ENCODE measurements around the gene CXCL10.
"Not testable (repeated sequence)": the region's sequence is repeated elsewhere in the genome, so short reads cannot be mapped to it uniquely, and the experiment has no call there.

Gene CXCL10

GRCh38 chr4:76028350-76028765, 5.1 kb upstream of the CXCL10 start:
- DNase-seq (ENCODE audit: low read depth, low spot score) = peak; percentile 17

DNA sequence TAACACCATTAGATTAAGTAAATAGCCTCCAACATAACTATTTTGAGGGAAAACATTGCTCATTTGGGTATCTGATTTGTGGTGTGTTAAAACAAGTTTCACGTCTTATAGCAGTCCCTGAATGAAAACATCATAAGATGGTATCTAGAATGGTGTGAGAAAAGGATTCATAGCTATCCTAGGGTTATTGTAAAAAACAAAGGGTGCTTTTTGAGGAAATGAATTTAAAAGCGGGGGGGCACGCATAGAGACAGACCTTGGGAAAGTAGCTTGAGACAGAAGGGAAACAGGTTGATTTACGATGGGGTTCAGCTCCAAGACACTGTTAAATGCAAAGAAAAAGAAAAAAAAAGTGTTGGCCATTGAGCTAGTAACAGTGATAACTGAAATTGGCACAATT, 768 bp upstream of the CXCL10 start:
- no peak for DNase-seq (ENCODE audit: low read depth, low spot score)

- DNase-seq (ENCODE audit: low read depth, low spot score) = no peak
These were observed 620 bp downstream of the CXCL10 start for GRCh38 chr4:76022677-76023076.

- no peak for DNase-seq (ENCODE audit: low read depth, low spot score)
These were observed 1.3 kb downstream of the CXCL10 start for GRCh38 chr4:76022031-76022430.

- DNase-seq (ENCODE audit: low read depth, low spot score) = no peak
These were observed 6.1 kb downstream of the CXCL10 start for GRCh38 chr4:76017056-76017686.

DNA sequence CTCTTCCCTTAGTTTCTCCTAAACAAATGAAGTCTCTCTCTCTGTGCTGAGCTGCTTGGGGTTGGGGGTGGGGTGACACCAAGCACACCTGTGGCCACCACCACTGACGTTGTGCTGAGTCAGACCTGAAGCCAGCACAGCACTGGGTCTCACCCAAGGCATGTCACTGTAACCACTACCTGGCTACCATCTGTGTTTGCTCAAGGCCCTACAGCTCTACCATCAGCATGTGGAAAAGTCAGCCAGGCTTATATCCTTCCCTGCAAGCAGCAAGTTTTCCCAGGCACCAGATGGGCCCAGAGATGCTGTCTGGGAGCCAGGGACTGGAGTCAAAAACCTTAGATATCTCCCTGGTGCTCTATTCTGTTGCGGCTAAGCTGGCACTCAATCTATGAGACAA, 6.9 kb downstream of the CXCL10 start:
- no peak for DNase-seq (ENCODE audit: low read depth, low spot score)

DNA sequence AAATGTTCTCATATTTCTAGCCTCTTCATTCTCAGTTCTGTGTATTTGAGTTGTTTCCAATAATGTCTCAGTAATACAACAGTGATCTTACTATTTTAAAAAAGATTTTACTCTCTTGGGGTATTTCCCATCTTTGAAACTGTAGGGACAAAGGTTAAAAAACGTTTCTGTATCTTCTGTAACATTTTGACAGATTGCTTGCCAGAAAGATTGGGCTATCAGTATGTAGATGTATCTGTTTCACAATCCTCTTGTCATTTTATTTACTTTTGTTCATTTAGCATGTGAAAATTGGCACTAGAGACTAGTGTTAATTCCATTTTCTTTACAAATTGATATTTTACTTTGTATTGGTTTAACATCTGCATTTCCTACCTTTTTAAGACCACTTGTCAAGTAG, 9.8 kb downstream of the CXCL10 start:
- no peak for DNase-seq (ENCODE audit: low read depth, low spot score)

- no peak for DNase-seq (ENCODE audit: low read depth, low spot score)
These were observed 10.9 kb downstream of the CXCL10 start for GRCh38 chr4:76012388-76012801.

GRCh38 chr4:76011700-76012387, 11.5 kb downstream of the CXCL10 start:
- DNase-seq (ENCODE audit: low read depth, low spot score) = peak; percentile 38

DNA sequence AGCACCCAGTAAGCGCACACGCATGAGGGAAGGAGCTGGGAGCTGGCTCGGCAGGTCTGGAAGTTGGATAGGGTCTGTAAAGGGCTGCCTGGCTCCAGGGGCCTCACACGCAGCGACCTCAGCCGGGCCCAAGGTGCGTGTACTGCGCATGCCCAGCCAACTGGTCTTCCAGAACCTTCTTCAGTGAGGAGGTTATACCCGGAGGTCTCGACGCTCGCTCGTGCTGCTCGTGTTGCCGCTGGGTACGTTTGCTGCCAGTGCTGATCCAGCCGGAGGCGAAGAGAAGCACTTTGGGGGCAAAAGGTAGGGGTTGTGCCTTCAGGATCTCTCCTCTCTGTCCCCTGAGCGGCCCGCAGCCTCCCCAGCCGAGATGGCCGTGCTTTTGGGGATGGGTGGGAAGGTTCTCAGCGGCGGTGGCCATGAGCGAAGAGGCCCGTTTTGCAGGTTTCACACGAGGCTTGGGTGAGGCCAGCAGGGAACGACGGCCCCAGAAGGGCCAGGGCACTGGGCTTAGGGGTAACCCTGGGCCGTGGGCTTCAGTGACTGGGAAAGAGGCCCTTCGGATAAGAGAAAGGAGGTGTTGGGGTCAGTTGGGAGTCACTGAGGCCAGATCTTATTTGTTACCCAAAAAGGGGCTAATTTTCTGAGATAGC, 12.2 kb downstream of the CXCL10 start:
- DNase-seq (ENCODE audit: low read depth, low spot score) = no peak

GRCh38 chr4:76010576-76010975, 12.7 kb downstream of the CXCL10 start:
- DNase-seq (ENCODE audit: low read depth, low spot score) = no peak

- no peak for DNase-seq (ENCODE audit: low read depth, low spot score)
These were observed 14.0 kb downstream of the CXCL10 start for GRCh38 chr4:76009311-76009710.

DNA sequence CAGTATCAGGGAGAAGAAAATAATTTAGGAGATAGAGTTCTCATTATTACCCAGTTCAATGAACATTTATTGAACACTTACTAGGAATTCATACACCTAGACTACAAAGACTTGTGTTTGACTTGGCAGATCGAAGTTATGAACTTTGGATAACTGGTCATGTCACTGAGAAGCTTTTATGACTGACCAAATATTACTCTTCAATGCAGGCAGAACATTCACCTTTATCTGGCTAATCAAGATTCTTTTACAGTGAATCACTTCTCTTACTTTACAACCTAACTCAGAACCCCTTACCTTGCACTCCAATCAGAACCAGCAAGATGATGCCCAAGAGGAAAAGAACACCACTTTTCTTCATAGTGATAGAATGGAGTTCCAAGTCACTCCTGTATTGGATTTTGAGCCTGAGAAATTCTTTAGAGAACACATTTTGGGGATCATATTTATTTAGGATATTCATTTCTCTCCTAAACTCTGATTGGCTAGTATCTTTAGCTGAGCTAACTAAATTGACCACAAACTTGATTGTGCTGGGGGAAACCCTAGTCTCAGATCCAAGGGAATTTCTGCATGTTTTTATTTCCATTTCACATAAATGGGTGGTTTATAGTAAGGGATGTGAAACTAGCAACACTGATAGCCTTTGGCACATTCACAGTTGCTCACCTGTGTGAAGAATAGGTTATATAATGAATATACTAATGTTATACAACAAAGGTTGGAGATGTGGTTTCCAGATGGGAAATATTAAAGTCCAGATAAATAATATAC, 16.0 kb downstream of the CXCL10 start, which contains the start of gene CXCL9:
Gene CXCL9 (minus strand): TSS at position 421 of the 774 bp plus-strand sequence. CDS start 60 bp downstream, at position 361.
- no peak for DNase-seq (ENCODE audit: low read depth, low spot score)

DNA sequence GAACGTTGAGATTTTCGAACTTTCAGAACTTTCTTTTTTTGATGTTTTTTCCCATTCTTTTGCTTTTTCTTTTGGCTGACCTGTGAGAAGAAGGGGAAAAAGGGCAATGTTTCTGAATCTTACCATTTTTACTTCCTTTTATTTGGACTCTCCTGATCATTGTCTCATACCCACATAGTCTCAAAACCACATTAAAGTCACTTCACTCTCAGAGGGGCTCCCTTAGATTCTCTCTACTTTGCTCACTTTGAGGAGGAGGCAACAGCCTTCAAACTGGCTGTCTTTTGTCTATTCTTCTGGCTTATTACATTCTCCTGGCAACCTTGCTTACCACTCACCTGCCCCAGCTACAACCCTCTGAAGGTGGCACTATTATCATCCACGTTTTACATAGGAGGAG, 19.7 kb downstream of the CXCL10 start:
- DNase-seq (ENCODE audit: low read depth, low spot score) = no peak

- DNase-seq (ENCODE audit: low read depth, low spot score) = no peak
These were observed 20.3 kb downstream of the CXCL10 start for GRCh38 chr4:76003035-76003434.

GRCh38 chr4:76002176-76002575, 21.1 kb downstream of the CXCL10 start:
- DNase-seq (ENCODE audit: low read depth, low spot score) = no peak

GRCh38 chr4:76001700-76002099, 21.6 kb downstream of the CXCL10 start:
- DNase-seq (ENCODE audit: low read depth, low spot score) = no peak

DNA sequence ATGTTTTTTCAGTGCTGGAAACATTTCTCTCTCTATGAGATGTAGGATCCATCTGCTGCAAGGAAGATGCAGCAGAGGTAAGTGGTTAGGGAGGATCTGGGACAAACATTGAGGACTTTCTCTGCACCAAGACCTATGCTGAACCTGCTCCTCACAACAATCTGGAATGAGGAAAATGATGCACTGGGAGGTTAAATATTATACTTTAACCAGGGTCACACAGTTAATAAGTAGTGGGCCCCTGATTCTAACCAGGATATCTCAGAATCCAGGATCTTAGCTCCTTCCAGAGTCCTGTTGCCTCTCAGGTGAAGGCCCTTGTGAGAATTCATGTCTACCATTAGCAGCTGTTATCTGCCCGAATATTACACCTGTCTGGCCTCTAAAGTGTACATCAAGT, 23.0 kb downstream of the CXCL10 start:
- no peak for DNase-seq (ENCODE audit: low read depth, low spot score)

- not testable (repeated sequence) for DNase-seq (ENCODE audit: low read depth, low spot score)
These were observed 24.7 kb downstream of the CXCL10 start for GRCh38 chr4:75998525-75999147.

- DNase-seq (ENCODE audit: low read depth, low spot score) = no peak
These were observed 25.4 kb downstream of the CXCL10 start for GRCh38 chr4:75997946-75998345.

GRCh38 chr4:75997081-75997480, 26.2 kb downstream of the CXCL10 start:
- DNase-seq (ENCODE audit: low read depth, low spot score) = no peak

- DNase-seq (ENCODE audit: low read depth, low spot score) = peak; percentile 64
These were observed 27.6 kb downstream of the CXCL10 start for GRCh38 chr4:75995727-75996126.
